HFF-Myc (cell line): ENCODE measurements around the gene PRM3.

Experiments
- DNase-seq: peaks from one replicate; pipeline ENCODE4 v3.0.0-alpha.2; 2011; ENCODE audit warnings: low read depth; ENCODE audit errors: extremely low read depth
- H3K4me3 ChIP-seq: replicated peaks from 2 replicates; pipeline ENCODE4 v1.5.1; 2011; ENCODE audit warnings: low read depth, mild to moderate bottlenecking, control low read depth, low read length
- CTCF ChIP-seq: IDR thresholded peaks from 2 replicates; pipeline ENCODE4 v1.5.1; 2012; ENCODE audit warnings: mild to moderate bottlenecking, low read depth, low read length, control low read depth; ENCODE audit errors: missing control alignments

PRM3 gene

GRCh38 chr16:11245222-11245737, 28.1 kb downstream of the PRM3 start:
- no peak overlapping the region for H3K4me3 ChIP-seq
- TF ChIP-seq CTCF: no peak
- DNase-seq: no peak

GRCh38 chr16:11242658-11243057, 30.8 kb downstream of the PRM3 start:
- TF ChIP-seq CTCF: no peak
- DNase-seq: no peak
- H3K4me3 ChIP-seq: no peak overlapping the region

- no peak for TF ChIP-seq CTCF
- no peak overlapping the region for H3K4me3 ChIP-seq
- DNase-seq: no peak
These were observed 31.8 kb downstream of the PRM3 start for GRCh38 chr16:11241480-11242204.

- TF ChIP-seq CTCF: no peak
- no peak for DNase-seq
- H3K4me3 ChIP-seq: no peak overlapping the region
These were observed 32.6 kb downstream of the PRM3 start for GRCh38 chr16:11240636-11241473.

- TF ChIP-seq CTCF: no peak
- DNase-seq: no peak
- H3K4me3 ChIP-seq: no peak overlapping the region
These were observed 33.5 kb downstream of the PRM3 start for GRCh38 chr16:11239644-11240632.

GRCh38 chr16:11238272-11239202, 34.9 kb downstream of the PRM3 start:
- H3K4me3 ChIP-seq: no peak overlapping the region
- DNase-seq: no peak
- TF ChIP-seq CTCF: no peak
